Measurements from ENCODE around the gene TRIM16.
"Not testable (repeated sequence)": the region's sequence is repeated elsewhere in the genome, so short reads cannot be mapped to it uniquely, and the experiment has no call there.

Gene TRIM16

GRCh38 chr17:15659236-15659635 is 24.9 kb downstream of the TRIM16 start:
- in situ Hi-C loops (cut with HindIII; ENCODE audit: low sequenced_read_pairs) = no loop called here

GRCh38 chr17:15658296-15658695 is 25.8 kb downstream of the TRIM16 start:
- in situ Hi-C loops (cut with HindIII; ENCODE audit: low sequenced_read_pairs) = no loop called here

DNA sequence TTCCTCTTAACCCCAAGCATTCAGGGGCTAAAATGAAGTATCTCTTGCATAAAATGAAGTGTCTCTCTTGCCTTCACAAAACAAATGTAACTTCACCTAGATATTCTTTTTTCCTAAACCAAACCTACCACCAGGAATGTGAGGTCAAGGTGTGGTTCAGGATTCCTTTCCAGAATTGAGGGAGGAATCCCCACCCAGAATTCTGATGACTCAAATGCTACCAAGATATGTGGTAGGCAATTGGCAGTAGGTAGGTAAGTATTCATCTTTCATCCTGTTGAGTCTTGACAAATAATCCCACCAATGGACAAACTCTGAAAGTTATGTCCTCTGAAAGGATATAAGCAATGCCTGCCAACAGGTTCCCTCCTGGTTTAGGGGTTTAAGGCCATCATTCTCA is 26.2 kb downstream of the TRIM16 start:
- in situ Hi-C loops (cut with HindIII; ENCODE audit: low sequenced_read_pairs) = no loop called here

DNA sequence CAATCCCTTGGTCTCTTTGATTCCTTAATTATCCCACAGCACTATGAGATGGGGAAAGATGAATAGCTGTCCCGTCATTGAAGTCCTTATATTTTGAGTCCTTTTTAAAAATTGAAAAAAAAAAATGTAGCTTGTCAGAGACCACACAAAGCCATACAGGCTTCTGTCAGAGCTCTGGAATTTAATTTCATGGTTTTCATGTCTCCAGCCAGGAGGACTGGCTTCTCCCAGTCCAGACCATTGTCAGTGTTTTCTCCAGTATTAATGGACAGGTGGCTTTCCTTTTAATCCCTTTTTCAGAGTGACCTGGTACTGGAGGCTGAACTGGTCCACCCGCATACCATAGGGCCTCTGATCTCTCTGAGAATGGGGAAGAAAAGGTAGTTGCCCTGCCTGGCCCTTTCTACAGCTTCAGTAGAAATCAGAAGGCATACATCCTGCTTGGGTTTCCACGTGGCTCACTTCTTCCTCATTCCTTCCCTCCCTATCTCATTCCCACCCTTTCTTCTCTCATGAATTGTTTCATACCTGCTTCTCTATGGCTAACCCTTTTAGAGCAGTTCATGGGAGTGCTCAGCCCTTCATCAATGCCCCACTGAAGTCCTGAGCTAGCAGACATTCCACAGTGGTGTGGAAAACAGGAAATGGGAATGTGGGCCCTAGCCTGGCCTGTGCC is 29.1 kb downstream of the TRIM16 start:
- in situ Hi-C loops (cut with HindIII; ENCODE audit: low sequenced_read_pairs) = no loop called here

DNA sequence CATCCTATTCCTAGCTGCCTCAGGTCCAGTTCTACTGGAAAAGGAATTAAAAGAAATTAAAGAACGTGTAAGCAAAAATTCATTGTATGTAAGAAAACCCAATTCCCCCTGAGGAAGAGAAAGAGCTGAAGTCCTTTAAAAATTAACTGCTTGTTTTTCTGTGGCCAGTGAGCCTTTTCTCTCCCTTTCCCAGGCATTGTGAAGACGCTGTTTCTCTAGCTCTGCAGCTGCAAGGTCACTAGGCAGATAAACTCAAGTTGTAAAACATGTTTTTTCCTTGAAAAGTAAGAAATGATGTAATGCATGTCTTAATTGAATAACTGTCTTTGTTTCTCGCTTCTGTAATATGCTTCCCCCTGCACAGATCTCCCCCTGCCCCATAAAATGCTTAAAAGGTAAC is 29.7 kb downstream of the TRIM16 start:
- in situ Hi-C loops (cut with HindIII; ENCODE audit: low sequenced_read_pairs) = not testable (repeated sequence)

DNA sequence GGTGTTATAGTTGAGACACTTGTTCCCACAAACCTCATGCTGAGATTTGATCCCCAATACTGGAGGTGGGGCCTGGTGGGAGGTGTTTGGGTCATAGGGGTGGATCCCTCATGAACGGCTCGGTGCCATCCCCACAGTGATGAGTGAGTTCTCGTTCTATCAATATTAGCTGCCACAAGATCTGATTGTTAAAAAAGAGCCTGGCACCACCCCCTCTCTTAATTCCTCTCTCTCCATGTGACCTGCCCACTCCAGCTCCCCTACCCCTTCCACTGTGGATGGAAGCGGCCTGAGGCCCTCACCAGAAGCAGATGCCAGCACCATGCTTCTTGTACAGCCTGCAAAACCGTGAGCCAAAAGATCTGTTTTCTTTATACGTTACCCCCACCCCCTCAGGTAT is 31.2 kb downstream of the TRIM16 start:
- in situ Hi-C loops (cut with HindIII; ENCODE audit: low sequenced_read_pairs) = no loop called here

GRCh38 chr17:15651583-15652110 is 32.5 kb downstream of the TRIM16 start:
- in situ Hi-C loops (cut with HindIII; ENCODE audit: low sequenced_read_pairs) = no loop called here

DNA sequence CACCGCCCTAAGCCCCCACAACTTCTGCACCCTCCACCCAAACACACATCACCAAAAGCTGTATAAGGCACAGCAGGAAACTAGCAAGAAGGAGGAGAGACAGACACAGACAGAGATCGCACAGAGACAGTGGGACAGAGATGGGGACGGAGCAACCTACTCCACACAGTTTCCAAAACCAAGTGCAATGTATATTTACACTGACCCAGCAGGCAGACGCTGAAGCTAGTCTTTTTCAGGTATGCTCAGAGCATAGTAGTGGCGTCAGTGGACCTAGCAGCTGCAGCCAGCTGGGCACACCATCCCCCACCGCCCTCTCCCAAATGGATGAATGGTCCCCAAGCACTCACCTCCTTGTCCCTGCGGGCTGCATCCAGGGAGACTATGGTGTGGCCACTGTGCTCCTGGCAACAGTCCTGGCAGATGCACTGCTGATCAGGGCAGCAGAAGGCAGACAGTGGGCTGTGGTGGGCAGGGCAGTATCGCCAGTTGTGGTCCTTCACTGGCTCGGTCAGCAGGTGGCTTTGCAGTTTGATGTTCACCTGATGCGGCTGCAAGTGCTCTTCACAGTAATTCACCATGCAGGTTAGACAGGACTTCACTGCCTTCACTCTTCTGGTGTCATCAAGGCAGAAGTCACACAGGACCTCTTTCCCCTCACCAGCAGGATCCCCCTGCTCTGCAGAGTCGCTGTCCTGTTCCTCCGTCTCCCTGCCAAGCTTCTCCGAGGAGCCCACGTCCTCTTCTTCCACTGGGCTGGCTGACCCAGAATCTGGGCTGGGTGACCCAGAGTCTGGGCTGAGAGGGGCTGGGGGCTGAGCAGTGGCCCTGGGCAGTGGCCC is 33.1 kb downstream of the TRIM16 start:
- in situ Hi-C loops (cut with HindIII; ENCODE audit: low sequenced_read_pairs) = no loop called here

- in situ Hi-C loops (cut with HindIII; ENCODE audit: low sequenced_read_pairs) = no loop called here
These were observed 34.2 kb downstream of the TRIM16 start for GRCh38 chr17:15649861-15650421.

DNA sequence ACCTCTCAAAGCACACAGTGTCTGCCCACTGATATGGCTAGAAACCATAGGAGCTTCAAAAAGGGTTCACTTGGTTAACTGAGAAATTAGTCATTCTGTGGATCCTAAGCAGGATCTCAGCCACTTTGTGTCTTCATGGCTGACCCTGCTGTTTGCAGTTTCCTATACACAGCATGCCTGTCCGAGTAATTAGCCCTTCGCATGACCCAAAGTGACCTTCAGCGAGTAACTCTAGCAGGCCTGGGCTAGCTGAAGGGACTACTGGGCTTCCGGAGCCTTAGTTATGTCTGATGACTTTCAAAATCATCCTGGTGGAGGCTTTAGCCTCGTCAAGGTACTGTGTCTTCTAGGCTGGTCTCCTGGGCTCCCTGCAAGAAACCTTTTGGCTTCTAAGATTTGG is 35.7 kb downstream of the TRIM16 start:
- in situ Hi-C loops (cut with HindIII; ENCODE audit: low sequenced_read_pairs) = no loop called here

DNA sequence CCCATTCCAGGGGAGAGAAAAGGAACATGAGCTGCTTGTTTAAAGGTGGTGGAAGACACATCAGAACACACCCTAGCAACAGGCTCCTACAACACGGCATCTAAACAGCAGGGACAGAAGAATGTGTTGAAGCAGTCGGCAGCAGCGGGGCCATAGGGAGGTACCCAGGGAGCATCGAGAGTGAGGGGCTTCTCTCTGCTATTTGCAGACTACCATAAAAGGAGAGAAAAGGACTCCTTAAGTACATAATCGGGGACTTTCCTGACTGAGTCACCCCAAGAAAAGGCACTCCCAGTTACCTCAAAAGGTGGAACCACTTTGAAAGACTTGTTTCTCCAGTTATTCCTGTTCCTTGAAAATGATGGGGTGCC is 38.2 kb downstream of the TRIM16 start:
- in situ Hi-C loops (cut with HindIII; ENCODE audit: low sequenced_read_pairs) = not testable (repeated sequence)

GRCh38 chr17:15645099-15645941 is 38.8 kb downstream of the TRIM16 start:
- in situ Hi-C loops (cut with HindIII; ENCODE audit: low sequenced_read_pairs) = not testable (repeated sequence)

- in situ Hi-C loops (cut with HindIII; ENCODE audit: low sequenced_read_pairs) = not testable (repeated sequence)
These were observed 41.4 kb downstream of the TRIM16 start for GRCh38 chr17:15642505-15643251.

- in situ Hi-C loops (cut with HindIII; ENCODE audit: low sequenced_read_pairs) = not testable (repeated sequence)
These were observed 42.1 kb downstream of the TRIM16 start for GRCh38 chr17:15642014-15642413.

- in situ Hi-C loops (cut with HindIII; ENCODE audit: low sequenced_read_pairs) = not testable (repeated sequence)
These were observed 53.1 kb downstream of the TRIM16 start for GRCh38 chr17:15630930-15631453.

DNA sequence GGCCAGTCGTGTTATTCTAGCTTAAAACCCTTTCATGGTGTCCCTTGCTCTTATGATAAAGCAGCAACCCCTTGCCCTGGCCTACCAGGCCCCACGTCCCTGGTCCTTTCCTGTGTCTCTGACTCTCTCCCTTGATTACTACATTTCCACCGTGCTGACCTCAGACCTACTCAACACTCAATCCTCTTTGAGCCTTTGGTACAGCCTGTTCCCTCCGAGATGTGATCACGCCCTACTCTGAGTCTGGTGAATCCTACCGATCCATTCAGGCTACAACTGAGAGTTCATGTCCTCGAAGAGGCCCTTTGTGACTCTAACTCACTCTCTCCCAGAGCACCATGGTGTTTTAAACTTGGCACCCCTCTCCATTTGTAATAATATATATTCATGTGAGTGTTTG is 54.1 kb downstream of the TRIM16 start:
- in situ Hi-C loops (cut with HindIII; ENCODE audit: low sequenced_read_pairs) = not testable (repeated sequence)

DNA sequence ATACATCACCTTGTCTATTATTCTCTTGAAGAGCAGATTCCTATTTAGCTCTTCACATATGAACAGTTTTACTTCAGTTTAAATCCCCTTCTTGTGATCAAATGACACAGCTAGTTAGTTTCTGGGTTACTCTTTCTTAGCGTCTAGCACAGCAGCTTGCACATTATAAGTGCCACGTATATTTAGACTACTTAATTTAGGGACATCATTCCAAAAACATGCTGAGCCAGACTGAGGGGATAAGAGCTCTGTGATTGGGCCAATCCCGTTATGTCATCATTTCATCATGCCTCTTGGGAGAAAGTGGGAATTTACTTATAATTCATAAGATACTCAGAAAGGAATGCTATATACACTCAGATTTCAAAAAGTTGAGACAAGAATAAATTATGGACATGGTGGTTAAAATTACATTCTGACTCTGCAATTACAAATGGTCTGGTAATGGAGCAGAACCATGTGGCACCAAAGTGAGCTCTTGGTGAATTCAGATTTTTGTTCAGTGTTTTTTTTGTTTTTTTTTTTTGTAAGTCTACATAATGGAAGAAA is 60.4 kb downstream of the TRIM16 start:
- in situ Hi-C loops (cut with HindIII; ENCODE audit: low sequenced_read_pairs) = not testable (repeated sequence)

DNA sequence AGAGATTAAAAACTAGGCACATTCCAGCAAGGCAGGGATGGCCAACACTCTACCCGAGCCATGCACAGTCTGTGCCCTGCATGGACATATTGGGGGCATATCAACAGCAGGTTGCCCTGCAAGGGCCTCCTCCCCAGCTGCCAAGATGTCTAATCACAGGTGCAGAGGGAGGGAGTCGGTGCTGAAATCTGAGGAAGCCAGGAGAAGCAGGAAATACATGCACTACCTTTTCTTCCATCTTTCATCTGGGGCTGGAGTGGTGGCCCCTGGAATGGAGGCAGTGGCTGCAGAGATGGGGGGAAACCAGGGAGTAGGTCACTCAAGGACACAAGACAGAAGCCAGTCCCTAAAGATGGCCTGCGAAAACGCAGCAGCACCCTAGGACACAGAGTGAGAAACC is 60.9 kb downstream of the TRIM16 start:
- in situ Hi-C loops (cut with HindIII; ENCODE audit: low sequenced_read_pairs) = not testable (repeated sequence)

DNA sequence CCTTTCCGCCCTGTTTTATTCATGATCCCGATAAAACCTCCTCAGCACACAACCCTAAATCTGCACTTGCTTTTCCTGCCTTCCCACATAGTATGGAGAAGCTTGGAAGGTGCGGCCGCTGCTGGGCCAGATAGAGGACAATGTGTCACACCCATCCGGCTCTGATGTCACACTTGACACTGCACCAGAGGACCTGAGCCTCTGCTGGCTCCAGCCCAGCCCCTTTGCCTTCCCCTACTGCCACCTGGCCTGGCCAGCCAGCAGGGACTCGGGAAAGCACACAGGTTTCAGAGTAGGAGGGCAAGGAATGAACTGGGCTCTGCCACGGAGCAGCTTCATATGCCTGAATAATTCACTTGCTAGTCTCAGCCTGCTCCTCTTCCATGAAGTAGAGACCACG is 62.0 kb downstream of the TRIM16 start:
- in situ Hi-C loops (cut with HindIII; ENCODE audit: low sequenced_read_pairs) = not testable (repeated sequence)
